Neural crest cell (in vitro differentiated cells): ENCODE results near the gene TMEM97. TPM values are rescaled to one million over a fixed set of nuclear protein-coding genes. Genes with fewer than 3 reads are reported as not detected.

Experiments
- DNase-seq: peaks from one replicate; pipeline ENCODE4 v3.0.0; 2021; ENCODE audit warnings: low read depth, mixed read lengths, low spot score
- H3K27ac Mint-ChIP-seq: one replicate; pipeline ENCODE4 v1.8.0; 2021; ENCODE audit warnings: mild to moderate bottlenecking, mixed read lengths; ENCODE audit not compliant: unreplicated experiment
- H3K27me3 Mint-ChIP-seq: 2 replicates; pipeline ENCODE4 v1.8.0; 2021; ENCODE audit warnings: low read depth, mild to moderate bottlenecking, mixed read lengths
- H3K36me3 Mint-ChIP-seq: 2 replicates; pipeline ENCODE4 v1.8.0; 2021; ENCODE audit warnings: low read depth, mild to moderate bottlenecking, mixed read lengths
- H3K4me1 Mint-ChIP-seq: 2 replicates; pipeline ENCODE4 v1.8.0; 2021; ENCODE audit warnings: mixed read lengths
- H3K4me3 Mint-ChIP-seq: one replicate; pipeline ENCODE4 v1.8.0; 2021; ENCODE audit warnings: mild to moderate bottlenecking, mixed read lengths
- H3K9me3 Mint-ChIP-seq: 2 replicates; pipeline ENCODE4 v1.8.0; 2021; ENCODE audit warnings: mixed read lengths
- CTCF ChIP-seq: fragments of 200-600 bp; sonication (generic); conservative IDR thresholded peaks from 2 replicates; pipeline ENCODE4 v1.5.0; 2021; ENCODE audit warnings: antibody characterized with exemption, mild to moderate bottlenecking
- total RNA-seq: library from RNA; stranded (reverse); gene quantifications from 2 replicates; pipeline ENCODE4 v1.2.1, GENCODE V29; 2021

The TMEM97 gene
- total RNA-seq, 1 donor from 2014 or later = 276 TPM

- Mint-ChIP-seq H3K27ac (no peak overlapping the region), H3K4me3 (no peak overlapping the region), H3K9me3 (no peaks in the 10 kb centered on the region), H3K36me3 (peaks cover 10% of the 10 kb centered on the region), H3K4me1 (no peaks in the 10 kb centered on the region), H3K27me3 (no peaks in the 10 kb centered on the region)
- no peak for TF ChIP-seq CTCF
- DNase-seq = no peak
Measured at GRCh38 chr17:28350271-28350670, 31.3 kb downstream of the TMEM97 start.

- no peak for TF ChIP-seq CTCF
- Mint-ChIP-seq H3K4me1 (peaks cover 21% of the 10 kb centered on the region), H3K27me3 (no peaks in the 10 kb centered on the region), H3K27ac (peak within 1 kb of the TSS; percentile 97), H3K9me3 (no peaks in the 10 kb centered on the region), H3K4me3 (peak within 1 kb of the TSS; percentile 97), H3K36me3 (no peaks in the 10 kb centered on the region)
- DNase-seq = peak; percentile 89
Measured at GRCh38 chr17:28357061-28357900, 38.3 kb downstream of the TMEM97 start, which contains the start of gene POLDIP2. POLDIP2 (minus strand) TSS chr17:28357527; CDS start chr17:28357448, 79 bp downstream.

- Mint-ChIP-seq H3K4me3 (peak overlapping the region; percentile 97), H3K36me3 (no peaks in the 10 kb centered on the region), H3K27ac (peak overlapping the region; percentile 97), H3K9me3 (no peaks in the 10 kb centered on the region), H3K4me1 (peaks cover 21% of the 10 kb centered on the region), H3K27me3 (no peaks in the 10 kb centered on the region)
- no peak for TF ChIP-seq CTCF
- no peak for DNase-seq
Measured at GRCh38 chr17:28357901-28358197, 38.8 kb downstream of the TMEM97 start.

- H3K4me3 Mint-ChIP-seq = peak overlapping the region; percentile 27
- no peak for TF ChIP-seq CTCF
- no peaks in the 10 kb centered on the region for H3K9me3 Mint-ChIP-seq
- no peak for DNase-seq
- no peaks in the 10 kb centered on the region for H3K36me3 Mint-ChIP-seq
- no peaks in the 10 kb centered on the region for H3K27me3 Mint-ChIP-seq
- H3K4me1 Mint-ChIP-seq = peaks cover 4% of the 10 kb centered on the region
- H3K27ac Mint-ChIP-seq = no peak overlapping the region
Measured at GRCh38 chr17:28363186-28363585, 44.2 kb downstream of the TMEM97 start.

- no peaks in the 10 kb centered on the region for H3K9me3 Mint-ChIP-seq
- H3K4me1 Mint-ChIP-seq = no peaks in the 10 kb centered on the region
- H3K27ac Mint-ChIP-seq = no peak overlapping the region
- no peak overlapping the region for H3K4me3 Mint-ChIP-seq
- DNase-seq = no peak
- H3K36me3 Mint-ChIP-seq = no peaks in the 10 kb centered on the region
- no peaks in the 10 kb centered on the region for H3K27me3 Mint-ChIP-seq
- TF ChIP-seq CTCF = no peak
Measured at GRCh38 chr17:28363776-28364650, 45.0 kb downstream of the TMEM97 start.
